ENCODE data around the gene CHRNA1.

DNA sequence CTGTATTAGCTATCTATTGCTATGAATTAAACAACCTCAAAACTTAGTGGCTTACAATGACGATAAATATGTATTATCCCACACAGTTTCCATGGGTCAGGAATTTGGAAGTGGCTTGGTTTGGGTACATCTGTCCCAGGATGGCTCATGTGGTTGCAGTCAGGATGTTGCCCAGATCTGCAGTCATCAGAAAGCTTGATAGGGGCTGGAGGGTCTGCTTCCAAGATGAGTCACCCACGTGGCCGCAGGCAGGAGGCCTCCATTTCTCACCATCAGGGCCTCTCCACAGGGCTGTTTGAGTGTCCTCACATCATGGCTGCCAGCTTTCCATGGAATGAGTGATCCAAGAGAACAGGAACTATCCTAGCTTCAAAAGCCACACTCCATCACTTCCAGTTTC lies 46.4 kb downstream of the CHRNA1 start:
- TF ChIP-seq, protein P1, sequence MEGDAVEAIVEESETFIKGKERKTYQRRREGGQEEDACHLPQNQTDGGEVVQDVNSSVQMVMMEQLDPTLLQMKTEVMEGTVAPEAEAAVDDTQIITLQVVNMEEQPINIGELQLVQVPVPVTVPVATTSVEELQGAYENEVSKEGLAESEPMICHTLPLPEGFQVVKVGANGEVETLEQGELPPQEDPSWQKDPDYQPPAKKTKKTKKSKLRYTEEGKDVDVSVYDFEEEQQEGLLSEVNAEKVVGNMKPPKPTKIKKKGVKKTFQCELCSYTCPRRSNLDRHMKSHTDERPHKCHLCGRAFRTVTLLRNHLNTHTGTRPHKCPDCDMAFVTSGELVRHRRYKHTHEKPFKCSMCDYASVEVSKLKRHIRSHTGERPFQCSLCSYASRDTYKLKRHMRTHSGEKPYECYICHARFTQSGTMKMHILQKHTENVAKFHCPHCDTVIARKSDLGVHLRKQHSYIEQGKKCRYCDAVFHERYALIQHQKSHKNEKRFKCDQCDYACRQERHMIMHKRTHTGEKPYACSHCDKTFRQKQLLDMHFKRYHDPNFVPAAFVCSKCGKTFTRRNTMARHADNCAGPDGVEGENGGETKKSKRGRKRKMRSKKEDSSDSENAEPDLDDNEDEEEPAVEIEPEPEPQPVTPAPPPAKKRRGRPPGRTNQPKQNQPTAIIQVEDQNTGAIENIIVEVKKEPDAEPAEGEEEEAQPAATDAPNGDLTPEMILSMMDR (IDR thresholded peaks at IDR 0.05) = no peak
- TF ChIP-seq POLR2AphosphoS5 (IDR thresholded peaks at IDR 0.05) = no peak
- no peak for TF ChIP-seq EP300 (IDR thresholded peaks at IDR 0.05)
- no peak for TF ChIP-seq POLR2A (IDR thresholded peaks at IDR 0.05)
